Duodenal mucosa (tissue), 2 donors: ENCODE measurements around the gene CLDN20.

ENCODE experiments used
- H3K27ac ChIP-seq: one replicate; pipeline ENCODE4 v1.7.0; 2013; ENCODE audit warnings: low read depth, low read length
- H3K27me3 ChIP-seq, 2 donors: one replicate each; pipeline ENCODE4 v1.7.0; 2013; ENCODE audit warnings: low read length in 2 of 2, control low read depth in 1 of 2; ENCODE audit not compliant: insufficient read depth in 2 of 2, control insufficient read depth in 1 of 2
- H3K36me3 ChIP-seq, 2 donors: one replicate each; pipeline ENCODE4 v1.7.0; 2013; ENCODE audit warnings: low read length in 2 of 2, control low read depth in 1 of 2; ENCODE audit not compliant: insufficient read depth in 2 of 2, control insufficient read depth in 1 of 2
- H3K4me1 ChIP-seq, 2 donors: one replicate each; pipeline ENCODE4 v1.7.0; 2013; ENCODE audit warnings: low read length in 2 of 2, control low read depth in 1 of 2; ENCODE audit not compliant: insufficient read depth in 2 of 2, control insufficient read depth in 1 of 2
- H3K4me3 ChIP-seq, 2 donors: one replicate each; pipeline ENCODE4 v1.7.0; 2013; ENCODE audit warnings: low read length in 2 of 2, low read depth in 1 of 2
- H3K9ac ChIP-seq, 2 donors: one replicate each; pipeline ENCODE4 v1.7.0; 2013; ENCODE audit warnings: low read length in 2 of 2, low read depth in 1 of 2
- H3K9me3 ChIP-seq, 2 donors: one replicate each; pipeline ENCODE4 v1.7.0; 2013; ENCODE audit warnings: low read length in 2 of 2, control low read depth in 1 of 2; ENCODE audit not compliant: control insufficient read depth in 1 of 2

The CLDN20 gene

GRCh38 chr6:155254139-155254538, 9.7 kb upstream of the CLDN20 start:
- no peak overlapping the region for H3K9ac ChIP-seq
- peaks cover 34 to 73% of the 10 kb centered on the region in 2 donors for H3K36me3 ChIP-seq
- no peaks in the 10 kb centered on the region for H3K4me1 ChIP-seq
- H3K27me3 ChIP-seq, result no peaks in the 10 kb centered on the region
- H3K9me3 ChIP-seq, result no peaks in the 10 kb centered on the region
- H3K4me3 ChIP-seq, result no peak overlapping the region
- no peak overlapping the region for H3K27ac ChIP-seq

- H3K27ac ChIP-seq, result no peak overlapping the region
- H3K9ac ChIP-seq, result no peak overlapping the region
- H3K36me3 ChIP-seq, result peaks cover 36 to 71% of the 10 kb centered on the region in 2 donors
- H3K27me3 ChIP-seq, result no peaks in the 10 kb centered on the region
- H3K9me3 ChIP-seq, result no peaks in the 10 kb centered on the region
- no peaks in the 10 kb centered on the region for H3K4me1 ChIP-seq
- H3K4me3 ChIP-seq, result no peak overlapping the region
Measured at GRCh38 chr6:155256122-155256795, 7.6 kb upstream of the CLDN20 start.

- Histone ChIP-seq H3K36me3 (peaks cover 34 to 61% of the 10 kb centered on the region in 2 donors), H3K9me3 (no peaks in the 10 kb centered on the region)
Measured at GRCh38 chr6:155257796-155258195, 6.0 kb upstream of the CLDN20 start.

GRCh38 chr6:155259204-155259603, 4.6 kb upstream of the CLDN20 start:
- Histone ChIP-seq H3K4me1 (no peaks in the 10 kb centered on the region), H3K36me3 (peaks cover 34 to 56% of the 10 kb centered on the region in 2 donors), H3K4me3 (no peak overlapping the region), H3K9me3 (no peaks in the 10 kb centered on the region), H3K27ac (no peak overlapping the region), H3K9ac (no peak overlapping the region), H3K27me3 (no peaks in the 10 kb centered on the region)

More at GRCh38 chr6:155257796-155258195, 6.0 kb upstream of the CLDN20 start:
- Histone ChIP-seq H3K4me1 (no peaks in the 10 kb centered on the region), H3K4me3 (no peak overlapping the region), H3K9ac (no peak overlapping the region), H3K27me3 (no peaks in the 10 kb centered on the region), H3K27ac (no peak overlapping the region)

GRCh38 chr6:155259897-155260296, 3.9 kb upstream of the CLDN20 start:
- H3K27me3 ChIP-seq, result no peaks in the 10 kb centered on the region
- H3K9me3 ChIP-seq, result no peaks in the 10 kb centered on the region
- H3K4me3 ChIP-seq, result no peak overlapping the region
- no peaks in the 10 kb centered on the region for H3K4me1 ChIP-seq
- no peak overlapping the region for H3K27ac ChIP-seq
- no peak overlapping the region for H3K9ac ChIP-seq
- peaks cover 29 to 49% of the 10 kb centered on the region in 2 donors for H3K36me3 ChIP-seq

GRCh38 chr6:155260686-155261085, 3.1 kb upstream of the CLDN20 start:
- H3K9me3 ChIP-seq, result no peaks in the 10 kb centered on the region
- no peak overlapping the region for H3K27ac ChIP-seq
- no peak overlapping the region for H3K9ac ChIP-seq
- H3K4me3 ChIP-seq, result no peak overlapping the region
- no peaks in the 10 kb centered on the region for H3K27me3 ChIP-seq
- peaks cover 27 to 46% of the 10 kb centered on the region in 2 donors for H3K36me3 ChIP-seq
- no peaks in the 10 kb centered on the region for H3K4me1 ChIP-seq

GRCh38 chr6:155261111-155261900, 2.5 kb upstream of the CLDN20 start:
- Histone ChIP-seq H3K9ac (no peak overlapping the region), H3K36me3 (peaks cover 27 to 45% of the 10 kb centered on the region in 2 donors), H3K4me1 (no peaks in the 10 kb centered on the region), H3K27ac (no peak overlapping the region), H3K4me3 (no peak overlapping the region), H3K27me3 (no peaks in the 10 kb centered on the region), H3K9me3 (no peaks in the 10 kb centered on the region)

GRCh38 chr6:155262655-155263054, 1.2 kb upstream of the CLDN20 start:
- Histone ChIP-seq H3K4me3 (no peak overlapping the region), H3K9ac (no peak overlapping the region), H3K9me3 (no peaks in the 10 kb centered on the region), H3K4me1 (no peaks in the 10 kb centered on the region), H3K36me3 (peaks cover 27 to 35% of the 10 kb centered on the region in 2 donors), H3K27me3 (no peaks in the 10 kb centered on the region), H3K27ac (no peak overlapping the region)

GRCh38 chr6:155264693-155265320, 994 bp downstream of the CLDN20 start:
- H3K27ac ChIP-seq, result no peak overlapping the region
- no peak overlapping the region for H3K9ac ChIP-seq
- no peaks in the 10 kb centered on the region for H3K9me3 ChIP-seq
- no peaks in the 10 kb centered on the region for H3K27me3 ChIP-seq
- H3K36me3 ChIP-seq, result peaks cover 14 to 15% of the 10 kb centered on the region in 2 donors
- no peak overlapping the region for H3K4me3 ChIP-seq
- H3K4me1 ChIP-seq, result no peaks in the 10 kb centered on the region
